ENCODE results near the gene ARFGEF3.

ARFGEF3 gene

DNA sequence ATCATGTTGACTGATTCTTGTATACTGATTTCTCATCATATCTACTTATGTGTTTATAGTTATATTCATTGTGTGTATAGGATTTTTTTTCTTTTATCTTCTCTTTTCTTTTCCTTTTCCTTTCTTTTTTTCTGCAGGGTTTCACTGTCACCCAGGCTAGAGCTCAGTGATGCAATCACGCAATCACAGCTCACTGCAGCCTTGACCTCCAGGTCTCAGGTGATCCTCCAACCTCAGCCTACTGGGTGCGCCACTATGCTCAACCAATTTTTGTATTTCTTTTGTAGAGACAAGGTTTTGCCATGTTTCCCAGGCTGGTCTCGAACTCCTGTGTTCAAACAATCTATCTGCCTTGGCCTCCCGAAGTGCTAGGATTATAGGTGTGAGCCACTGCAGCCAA lies 58.2 kb downstream of the ARFGEF3 start:
- no peaks in the 10 kb centered on the region for H3K9me3 Mint-ChIP-seq
- H3K4me1 Mint-ChIP-seq (ENCODE audit: low read depth), result no peaks in the 10 kb centered on the region

DNA sequence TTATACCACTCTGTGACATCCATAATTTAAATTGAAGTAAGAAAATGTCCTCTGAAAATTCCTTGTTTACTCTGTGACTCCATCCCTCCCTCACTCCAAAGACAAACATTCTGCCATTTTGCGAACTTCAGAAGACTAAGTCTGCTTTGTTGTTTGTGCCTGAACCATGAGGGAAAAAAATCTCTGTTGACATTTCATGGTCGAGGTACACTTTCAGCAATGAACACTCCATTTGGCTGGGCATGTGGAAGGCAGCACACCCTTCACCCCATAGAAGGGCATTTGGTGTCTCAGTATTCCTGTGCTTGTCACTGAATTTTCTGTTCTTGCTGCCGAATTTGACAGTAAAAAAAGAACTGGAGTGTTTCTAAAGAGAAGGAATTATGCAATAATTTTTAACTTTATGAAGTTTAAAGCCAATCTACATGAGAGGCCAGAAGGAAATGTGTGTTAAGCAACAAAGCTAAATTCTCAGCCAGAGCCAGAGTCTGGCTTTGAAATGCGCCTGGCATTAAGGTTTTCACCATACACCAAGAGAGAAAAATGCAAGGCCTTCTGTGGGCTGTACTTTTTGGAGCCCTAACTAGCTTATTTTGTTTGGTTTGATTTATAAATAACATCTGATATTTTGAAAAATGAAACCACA lies 61.3 kb downstream of the ARFGEF3 start:
- H3K36me3 Mint-ChIP-seq (ENCODE audit: low read depth), result no peaks in the 10 kb centered on the region
- no peaks in the 10 kb centered on the region for H3K4me1 Mint-ChIP-seq (ENCODE audit: low read depth)
- no peak overlapping the region for H3K27ac Mint-ChIP-seq
- no peak overlapping the region for H3K4me3 Mint-ChIP-seq
- H3K27me3 Mint-ChIP-seq, result peaks cover 20% of the 10 kb centered on the region
- H3K9me3 Mint-ChIP-seq, result no peaks in the 10 kb centered on the region

More for the DNA sequence above, 58.2 kb downstream of the ARFGEF3 start:
- Mint-ChIP-seq H3K4me3 (no peak overlapping the region), H3K36me3 (ENCODE audit: low read depth) (no peaks in the 10 kb centered on the region), H3K27me3 (peaks cover 40% of the 10 kb centered on the region), H3K27ac (no peak overlapping the region)

DNA sequence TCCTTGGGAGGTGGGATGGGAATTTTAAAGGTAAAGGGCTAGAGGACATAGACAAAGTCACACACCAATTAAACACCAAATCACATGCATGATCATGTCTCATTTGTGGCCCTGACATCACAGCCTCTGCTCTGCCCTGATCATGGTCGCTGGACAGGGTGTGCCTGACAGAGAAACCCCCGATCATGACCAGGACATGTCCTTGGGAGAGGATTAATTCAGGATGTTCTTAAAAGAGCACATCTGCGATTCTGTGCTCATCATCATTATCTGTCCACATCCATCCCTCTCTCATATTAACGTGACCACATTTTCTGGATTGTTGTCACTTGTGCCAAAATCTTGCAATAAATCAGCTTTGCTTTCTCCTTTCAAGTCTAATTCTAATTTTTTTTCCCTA lies 64.2 kb downstream of the ARFGEF3 start:
- Mint-ChIP-seq H3K9me3 (no peaks in the 10 kb centered on the region), H3K27ac (no peak overlapping the region), H3K4me1 (ENCODE audit: low read depth) (no peaks in the 10 kb centered on the region), H3K4me3 (no peak overlapping the region), H3K27me3 (peaks cover 8% of the 10 kb centered on the region), H3K36me3 (ENCODE audit: low read depth) (no peaks in the 10 kb centered on the region)

GRCh38 chr6:138226700-138227315 lies 65.1 kb downstream of the ARFGEF3 start:
- Mint-ChIP-seq H3K4me3 (no peak overlapping the region), H3K4me1 (ENCODE audit: low read depth) (no peaks in the 10 kb centered on the region), H3K27ac (no peak overlapping the region), H3K9me3 (no peaks in the 10 kb centered on the region), H3K36me3 (ENCODE audit: low read depth) (no peaks in the 10 kb centered on the region), H3K27me3 (peaks cover 4% of the 10 kb centered on the region)

DNA sequence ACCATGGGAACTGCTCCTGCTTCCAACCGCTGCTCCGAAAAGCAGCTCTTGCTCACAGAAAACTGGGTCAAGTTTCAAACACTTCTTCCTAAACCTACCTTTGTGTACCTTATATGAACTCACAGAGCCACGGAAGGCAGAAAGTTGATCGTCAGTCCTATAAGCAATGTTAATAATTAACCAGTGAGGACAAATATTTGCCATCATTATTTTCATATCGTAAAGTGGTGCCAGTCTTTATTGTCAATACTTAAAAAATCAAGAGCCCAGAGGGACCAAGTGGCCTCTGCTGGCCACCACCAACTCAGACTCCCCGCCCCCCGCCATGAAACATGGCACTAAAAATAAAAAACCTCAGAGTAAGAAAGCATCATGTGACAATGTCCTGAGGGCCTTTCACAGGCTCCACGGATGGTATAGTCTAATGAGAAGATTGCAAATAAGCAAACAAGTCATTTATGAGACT lies 65.6 kb downstream of the ARFGEF3 start:
- Mint-ChIP-seq H3K27me3 (peaks cover 4% of the 10 kb centered on the region), H3K4me1 (ENCODE audit: low read depth) (no peaks in the 10 kb centered on the region), H3K36me3 (ENCODE audit: low read depth) (no peaks in the 10 kb centered on the region), H3K9me3 (no peaks in the 10 kb centered on the region), H3K27ac (no peak overlapping the region), H3K4me3 (no peak overlapping the region)

DNA sequence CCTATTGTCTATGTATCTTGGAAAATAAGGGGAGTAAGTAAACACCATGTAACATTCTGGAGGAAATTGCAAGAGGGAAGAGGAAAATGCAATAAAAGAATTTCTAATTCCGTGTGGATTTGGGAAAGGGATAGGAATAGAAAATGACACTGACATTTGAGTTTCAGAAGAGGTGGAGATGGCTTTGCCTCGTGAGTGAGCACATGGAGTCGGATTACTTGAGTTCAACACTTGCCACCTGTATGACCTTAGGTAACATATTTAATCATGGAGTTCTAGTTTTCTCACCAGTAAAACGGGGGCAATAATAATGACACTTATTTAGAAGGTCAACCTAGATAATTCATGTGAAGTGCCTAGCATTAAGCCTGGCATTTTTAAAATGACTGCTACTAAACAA lies 67.3 kb downstream of the ARFGEF3 start:
- Mint-ChIP-seq H3K36me3 (ENCODE audit: low read depth) (no peaks in the 10 kb centered on the region), H3K4me3 (no peak overlapping the region), H3K27ac (no peak overlapping the region), H3K9me3 (no peaks in the 10 kb centered on the region), H3K4me1 (ENCODE audit: low read depth) (no peaks in the 10 kb centered on the region), H3K27me3 (peaks cover 4% of the 10 kb centered on the region)

- Mint-ChIP-seq H3K27me3 (peaks cover 4% of the 10 kb centered on the region), H3K27ac (no peak overlapping the region), H3K4me3 (no peak overlapping the region), H3K4me1 (ENCODE audit: low read depth) (no peaks in the 10 kb centered on the region), H3K36me3 (ENCODE audit: low read depth) (no peaks in the 10 kb centered on the region), H3K9me3 (no peaks in the 10 kb centered on the region)
Measured at GRCh38 chr6:138229663-138230179, 68.0 kb downstream of the ARFGEF3 start.

GRCh38 chr6:138230221-138230620 lies 68.5 kb downstream of the ARFGEF3 start:
- Mint-ChIP-seq H3K36me3 (ENCODE audit: low read depth) (no peaks in the 10 kb centered on the region), H3K27ac (no peak overlapping the region), H3K27me3 (peaks cover 4% of the 10 kb centered on the region), H3K4me3 (no peak overlapping the region), H3K9me3 (no peaks in the 10 kb centered on the region), H3K4me1 (ENCODE audit: low read depth) (no peaks in the 10 kb centered on the region)

GRCh38 chr6:138230759-138231380 lies 69.1 kb downstream of the ARFGEF3 start:
- no peaks in the 10 kb centered on the region for H3K9me3 Mint-ChIP-seq
- H3K27ac Mint-ChIP-seq, result no peak overlapping the region
- peaks cover 4% of the 10 kb centered on the region for H3K27me3 Mint-ChIP-seq
- H3K36me3 Mint-ChIP-seq (ENCODE audit: low read depth), result no peaks in the 10 kb centered on the region
- H3K4me1 Mint-ChIP-seq (ENCODE audit: low read depth), result no peaks in the 10 kb centered on the region
- no peak overlapping the region for H3K4me3 Mint-ChIP-seq

- no peaks in the 10 kb centered on the region for H3K9me3 Mint-ChIP-seq
- peaks cover 8% of the 10 kb centered on the region for H3K27me3 Mint-ChIP-seq
- no peak overlapping the region for H3K27ac Mint-ChIP-seq
Measured at GRCh38 chr6:138231381-138231886, 69.7 kb downstream of the ARFGEF3 start.

GRCh38 chr6:138234363-138234762 lies 72.6 kb downstream of the ARFGEF3 start:
- peaks cover 15% of the 10 kb centered on the region for H3K27me3 Mint-ChIP-seq
- no peaks in the 10 kb centered on the region for H3K4me1 Mint-ChIP-seq (ENCODE audit: low read depth)
- H3K9me3 Mint-ChIP-seq, result no peaks in the 10 kb centered on the region
- no peaks in the 10 kb centered on the region for H3K36me3 Mint-ChIP-seq (ENCODE audit: low read depth)
- no peak overlapping the region for H3K4me3 Mint-ChIP-seq
- H3K27ac Mint-ChIP-seq, result no peak overlapping the region

More at GRCh38 chr6:138231381-138231886, 69.7 kb downstream of the ARFGEF3 start:
- H3K4me1 Mint-ChIP-seq (ENCODE audit: low read depth), result no peaks in the 10 kb centered on the region
- H3K4me3 Mint-ChIP-seq, result no peak overlapping the region
- H3K36me3 Mint-ChIP-seq (ENCODE audit: low read depth), result no peaks in the 10 kb centered on the region

DNA sequence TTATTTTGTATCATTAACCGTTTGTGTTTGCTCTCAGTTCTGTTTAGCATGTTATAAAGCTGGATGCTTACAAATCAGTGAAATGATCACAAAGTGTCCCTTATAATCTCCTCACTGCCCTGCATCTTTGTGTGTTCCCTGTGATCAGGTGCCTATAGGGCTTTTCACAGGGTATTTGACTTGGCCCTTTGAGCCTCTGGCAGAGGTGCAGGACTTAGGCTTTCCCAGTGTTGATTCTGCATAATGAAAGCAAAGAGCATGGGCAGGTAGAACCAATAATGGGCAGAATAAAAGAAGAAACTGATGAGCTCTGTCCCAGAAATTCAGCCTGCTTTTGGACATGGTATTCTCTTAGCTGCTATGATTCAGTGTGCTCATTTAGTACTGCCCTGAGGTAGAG lies 73.5 kb downstream of the ARFGEF3 start:
- peaks cover 15% of the 10 kb centered on the region for H3K27me3 Mint-ChIP-seq
- H3K9me3 Mint-ChIP-seq, result no peaks in the 10 kb centered on the region
- H3K27ac Mint-ChIP-seq, result no peak overlapping the region
- H3K4me1 Mint-ChIP-seq (ENCODE audit: low read depth), result no peaks in the 10 kb centered on the region
- H3K4me3 Mint-ChIP-seq, result no peak overlapping the region
- H3K36me3 Mint-ChIP-seq (ENCODE audit: low read depth), result no peaks in the 10 kb centered on the region

GRCh38 chr6:138235693-138236092 lies 74.0 kb downstream of the ARFGEF3 start:
- no peak overlapping the region for H3K4me3 Mint-ChIP-seq
- H3K9me3 Mint-ChIP-seq, result no peaks in the 10 kb centered on the region
- peaks cover 14% of the 10 kb centered on the region for H3K27me3 Mint-ChIP-seq
- no peaks in the 10 kb centered on the region for H3K36me3 Mint-ChIP-seq (ENCODE audit: low read depth)
- no peaks in the 10 kb centered on the region for H3K4me1 Mint-ChIP-seq (ENCODE audit: low read depth)
- H3K27ac Mint-ChIP-seq, result no peak overlapping the region

GRCh38 chr6:138237463-138237862 lies 75.7 kb downstream of the ARFGEF3 start:
- no peak overlapping the region for H3K4me3 Mint-ChIP-seq
- no peak overlapping the region for H3K27ac Mint-ChIP-seq
- H3K27me3 Mint-ChIP-seq, result peaks cover 17% of the 10 kb centered on the region
- no peaks in the 10 kb centered on the region for H3K36me3 Mint-ChIP-seq (ENCODE audit: low read depth)
- H3K4me1 Mint-ChIP-seq (ENCODE audit: low read depth), result no peaks in the 10 kb centered on the region
- H3K9me3 Mint-ChIP-seq, result no peaks in the 10 kb centered on the region

- Mint-ChIP-seq H3K4me1 (ENCODE audit: low read depth) (no peaks in the 10 kb centered on the region), H3K36me3 (ENCODE audit: low read depth) (no peaks in the 10 kb centered on the region), H3K27me3 (peaks cover 21% of the 10 kb centered on the region), H3K27ac (no peak overlapping the region), H3K9me3 (no peaks in the 10 kb centered on the region), H3K4me3 (no peak overlapping the region)
Measured at GRCh38 chr6:138238368-138238767, 76.6 kb downstream of the ARFGEF3 start.
